Medulla oblongata (tissue), 1 donor: Measurements from ENCODE around the gene PAK5.
"Not testable (repeated sequence)": the region's sequence is repeated elsewhere in the genome, so short reads cannot be mapped to it uniquely, and the experiment has no call there.

ENCODE experiments used
- DNase-seq: peaks from one replicate; pipeline ENCODE4 v3.0.0-alpha.2; 2015; ENCODE audit errors: extremely low spot score

Gene PAK5

GRCh38 chr20:9685011-9685410, 153.9 kb downstream of the PAK5 start:
- DNase-seq = no peak

GRCh38 chr20:9677100-9677623, 161.7 kb downstream of the PAK5 start:
- no peak for DNase-seq

- no peak for DNase-seq
Observed at GRCh38 chr20:9672981-9673380, 165.9 kb downstream of the PAK5 start.

GRCh38 chr20:9672027-9672426, 166.8 kb downstream of the PAK5 start:
- no peak for DNase-seq

- no peak for DNase-seq
Observed at GRCh38 chr20:9668381-9668780, 170.5 kb downstream of the PAK5 start.

GRCh38 chr20:9663423-9663822, 175.5 kb downstream of the PAK5 start:
- no peak for DNase-seq

GRCh38 chr20:9660236-9660868, 178.5 kb downstream of the PAK5 start:
- no peak for DNase-seq

- no peak for DNase-seq
Observed at GRCh38 chr20:9647741-9648140, 191.1 kb downstream of the PAK5 start.

GRCh38 chr20:9646375-9646774, 192.5 kb downstream of the PAK5 start:
- DNase-seq = no peak

GRCh38 chr20:9642882-9643281, 196.0 kb downstream of the PAK5 start:
- DNase-seq = no peak

- not testable (repeated sequence) for DNase-seq
Observed at GRCh38 chr20:9641499-9642000, 197.3 kb downstream of the PAK5 start.

GRCh38 chr20:9637889-9638288, 201.0 kb downstream of the PAK5 start:
- DNase-seq = no peak

GRCh38 chr20:9635750-9636149, 203.1 kb downstream of the PAK5 start:
- no peak for DNase-seq

GRCh38 chr20:9634327-9634726, 204.5 kb downstream of the PAK5 start:
- DNase-seq = no peak

- no peak for DNase-seq
Observed at GRCh38 chr20:9632991-9633390, 205.9 kb downstream of the PAK5 start.

GRCh38 chr20:9632265-9632664, 206.6 kb downstream of the PAK5 start:
- no peak for DNase-seq

- no peak for DNase-seq
Observed at GRCh38 chr20:9630554-9630953, 208.3 kb downstream of the PAK5 start.

- DNase-seq = peak; percentile 54
Observed at GRCh38 chr20:9629831-9630230, 209.0 kb downstream of the PAK5 start.

GRCh38 chr20:9628589-9628988, 210.3 kb downstream of the PAK5 start:
- DNase-seq = no peak

GRCh38 chr20:9628141-9628540, 210.7 kb downstream of the PAK5 start:
- no peak for DNase-seq

- no peak for DNase-seq
Observed at GRCh38 chr20:9627219-9627618, 211.7 kb downstream of the PAK5 start.

- DNase-seq = no peak
Observed at GRCh38 chr20:9626357-9626756, 212.5 kb downstream of the PAK5 start.

GRCh38 chr20:9617940-9618339, 220.9 kb downstream of the PAK5 start:
- DNase-seq = peak; percentile 56
